Gastrocnemius medialis (tissue), 4 donors: Measurements from ENCODE around the gene CD300LD.

ENCODE experiments used
- CTCF ChIP-seq, 5 experiments: fragments of 450-650 bp in 3 of 5; fragments of 200-600 bp in 2 of 5; sonication (generic) in 2 of 5; IDR thresholded peaks in 4 of 5; conservative IDR thresholded peaks in 1 of 5; 1 replicate in 4 of 5; 2 replicates in 1 of 5; pipeline ENCODE4 v1.5.1; 2016 to 2019; ENCODE audit warnings: antibody characterized with exemption in 5 of 5, mild to moderate bottlenecking in 3 of 5, moderate library complexity in 3 of 5
- POLR2A ChIP-seq, 2 donors: fragments of 450-650 bp; IDR thresholded peaks; one replicate each; pipeline ENCODE4 v1.6.1; 2017; ENCODE audit warnings: antibody characterized with exemption in 2 of 2, mild to moderate bottlenecking in 2 of 2, moderate library complexity in 2 of 2

- TF ChIP-seq CTCF (IDR thresholded peaks at IDR 0.05 in 4 of 5, conservative IDR thresholded peaks at IDR 0.05 in 1 of 5) (no peak), POLR2A (IDR thresholded peaks at IDR 0.05) (peak; percentile 18 to 40)
Measured at GRCh38 chr17:74532115-74532514, 60.0 kb downstream of the CD300LD start.
